ENCODE results near the gene ARRB1.
"Not testable (repeated sequence)": the region's sequence is repeated elsewhere in the genome, so short reads cannot be mapped to it uniquely, and the experiment has no call there.

Gene ARRB1

DNA sequence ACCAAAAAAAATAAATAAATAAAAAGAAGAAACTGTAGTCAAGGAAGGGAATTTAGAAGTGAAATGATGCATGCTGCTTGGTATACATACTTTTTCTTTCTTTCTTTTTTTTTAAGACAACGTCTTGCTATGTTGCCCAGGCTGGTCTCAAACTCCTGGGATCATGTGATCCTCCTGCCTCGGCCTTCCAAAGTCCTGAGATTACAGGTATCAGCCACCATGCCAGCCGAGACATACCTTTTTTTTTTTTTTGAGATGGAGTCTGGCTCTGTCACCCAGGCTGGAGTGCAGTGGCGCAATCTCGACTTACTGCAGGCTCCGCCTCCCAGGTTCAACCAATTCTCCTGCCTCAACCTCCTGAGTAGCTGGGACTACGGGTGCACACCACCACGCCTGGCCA lies 21.7 kb upstream of the ARRB1 start:
- in situ Hi-C loops (cut with HindIII; ENCODE audit: low sequenced_read_pairs), result no loop called here

DNA sequence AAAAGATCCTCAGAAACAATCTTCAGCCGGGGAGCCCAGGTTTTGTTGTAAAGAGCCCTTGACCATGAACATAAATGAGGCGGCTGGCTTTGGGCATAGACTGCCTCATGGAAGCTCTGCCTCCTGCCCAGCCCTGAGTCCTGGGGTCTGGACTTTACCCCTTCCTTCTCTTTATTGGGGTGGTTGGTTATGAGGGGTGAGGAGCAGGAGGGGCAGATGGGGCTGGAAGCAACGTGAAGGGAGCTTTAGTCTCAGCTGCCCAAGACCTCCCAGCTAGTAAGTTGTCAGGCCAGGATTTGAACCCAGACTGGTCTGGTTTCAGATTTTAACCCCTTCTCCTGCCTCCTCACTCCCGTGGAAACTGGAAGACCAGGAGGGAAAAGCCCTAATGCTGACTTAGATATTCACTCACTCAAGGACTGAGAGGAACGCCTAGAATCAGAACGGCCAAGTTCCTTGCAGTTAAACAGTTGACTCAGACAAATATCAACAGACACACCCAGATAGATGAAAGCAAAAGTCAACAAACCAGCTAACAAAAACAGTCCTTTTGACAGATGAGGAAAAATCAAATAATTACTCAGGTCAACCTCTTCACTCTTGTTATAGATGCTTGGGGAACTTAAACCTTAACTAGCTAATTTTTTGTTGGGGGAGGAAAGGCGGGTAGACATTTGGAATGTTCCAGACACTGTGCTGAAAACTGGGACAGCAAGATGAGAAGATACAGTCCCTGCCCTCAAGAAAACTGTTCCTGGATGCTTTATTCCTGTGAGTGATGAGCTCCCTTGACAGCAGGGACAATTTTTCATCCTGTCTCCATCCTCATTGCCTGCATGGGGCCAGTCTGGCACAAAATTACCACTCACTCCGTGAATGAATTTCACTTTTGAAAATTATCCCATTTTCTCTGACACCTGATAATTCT lies 20.8 kb upstream of the ARRB1 start:
- in situ Hi-C loops (cut with HindIII; ENCODE audit: low sequenced_read_pairs), result no loop called here

DNA sequence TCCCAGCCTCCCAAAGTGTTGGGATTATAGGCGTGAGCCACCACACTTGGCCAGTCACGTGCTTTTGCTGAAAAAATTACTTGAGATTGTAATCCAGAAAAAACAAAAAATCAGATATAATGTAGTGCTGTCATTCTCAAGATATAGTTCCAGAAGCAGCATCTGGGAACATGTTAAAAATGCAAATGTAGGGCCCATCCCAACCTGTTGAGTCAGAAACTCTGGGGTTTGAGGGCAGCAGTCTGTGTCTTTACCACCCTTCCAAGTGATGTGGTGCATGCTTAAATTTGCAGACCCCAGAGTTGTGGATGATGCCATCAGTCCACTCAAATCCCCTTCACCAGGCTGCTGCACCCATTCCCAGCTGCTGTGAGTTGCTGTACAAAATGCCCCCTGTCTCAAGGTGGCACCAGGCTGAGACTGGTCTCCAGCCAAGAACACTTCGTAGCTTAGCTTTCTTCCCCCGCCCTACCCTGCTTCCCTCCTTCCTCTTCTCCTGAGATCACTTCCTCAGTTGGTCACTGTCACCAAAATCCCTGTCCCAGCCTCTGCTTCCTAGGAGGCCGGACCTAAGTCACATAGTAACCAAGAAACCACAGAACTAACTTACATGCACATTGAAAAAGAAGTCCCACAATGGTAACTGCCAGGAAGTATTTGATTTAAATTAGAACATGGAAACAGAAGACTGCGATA lies 18.2 kb upstream of the ARRB1 start:
- in situ Hi-C loops (cut with HindIII; ENCODE audit: low sequenced_read_pairs), result no loop called here

DNA sequence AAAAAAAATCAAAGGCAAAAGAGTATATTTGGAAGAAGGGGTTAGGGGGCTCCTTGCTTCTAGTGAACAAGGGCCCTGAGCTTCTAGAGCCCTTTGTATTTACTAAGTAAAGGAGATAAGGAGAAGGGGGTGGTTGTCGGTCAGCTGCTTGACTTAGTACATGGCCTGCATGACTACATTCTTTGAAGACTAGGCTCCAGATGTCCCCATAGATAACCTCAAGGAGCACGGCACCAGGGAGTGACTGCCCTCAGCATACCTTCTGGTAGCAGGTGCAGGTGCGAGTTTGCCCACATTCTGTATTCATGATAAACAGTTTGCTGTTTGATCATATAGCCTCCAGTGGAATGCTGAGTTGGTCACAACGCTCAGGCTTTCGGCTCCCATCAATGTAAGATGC lies 15.4 kb upstream of the ARRB1 start:
- in situ Hi-C loops (cut with HindIII; ENCODE audit: low sequenced_read_pairs), result not testable (repeated sequence)

DNA sequence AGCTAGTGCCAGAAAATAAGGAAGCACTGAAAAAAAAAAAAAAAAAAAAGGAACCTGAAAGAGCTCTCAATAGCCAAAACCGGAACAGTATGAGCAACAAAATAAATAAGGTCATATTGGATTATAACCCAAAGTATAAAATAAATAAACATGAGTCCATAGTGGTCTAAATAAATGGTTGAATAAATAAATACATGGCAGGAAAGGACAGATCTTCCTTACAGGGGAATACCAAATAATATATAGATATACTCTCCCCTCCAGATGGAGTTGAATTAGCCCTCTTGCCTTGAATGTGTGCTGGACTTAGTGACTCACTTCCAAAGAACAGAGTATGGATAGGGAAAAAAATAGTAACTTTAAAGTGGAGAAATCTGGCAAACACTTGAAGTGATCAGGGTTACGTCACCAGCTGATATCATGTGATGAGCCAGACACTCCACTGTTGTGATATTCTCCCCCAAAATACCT lies 14.3 kb upstream of the ARRB1 start:
- in situ Hi-C loops (cut with HindIII; ENCODE audit: low sequenced_read_pairs), result no loop called here

DNA sequence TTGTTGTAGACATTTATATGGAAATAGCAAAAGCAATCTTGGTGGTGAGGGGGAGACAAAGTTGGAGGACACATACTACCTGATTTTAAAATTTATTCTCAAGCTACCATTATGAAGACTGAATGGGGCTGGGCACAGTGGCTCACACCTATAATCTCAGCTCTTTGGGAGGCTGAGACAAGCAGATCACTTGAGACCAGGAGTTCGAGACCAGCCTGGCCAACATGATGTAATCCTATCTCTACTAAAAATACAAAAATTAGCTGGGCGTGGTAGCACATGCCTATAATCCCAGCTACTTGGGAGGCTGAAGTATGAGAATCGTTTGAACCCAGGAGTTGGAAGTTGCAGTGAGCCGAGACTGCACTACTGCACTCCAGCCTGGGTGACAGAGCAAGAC lies 10.8 kb upstream of the ARRB1 start:
- in situ Hi-C loops (cut with HindIII; ENCODE audit: low sequenced_read_pairs), result not testable (repeated sequence)

DNA sequence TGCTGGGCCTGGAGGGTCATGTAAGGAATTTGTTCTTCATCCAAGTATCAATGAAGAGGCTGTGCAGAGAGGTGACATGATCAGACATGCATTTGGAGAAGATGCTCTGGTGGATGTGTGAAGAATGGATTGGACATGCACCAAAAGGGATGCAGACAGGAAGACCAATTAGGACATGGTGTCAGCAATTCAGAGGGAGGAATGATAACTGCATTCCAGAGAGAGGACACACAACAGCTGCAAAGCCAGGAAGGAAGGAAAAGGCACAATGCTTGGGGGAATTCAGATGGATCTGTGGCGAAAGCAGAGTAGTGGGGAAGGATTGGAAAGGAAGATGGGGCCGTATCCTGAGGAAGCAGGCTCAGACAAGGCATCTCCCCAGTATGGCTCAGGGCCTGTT lies 5.2 kb upstream of the ARRB1 start:
- in situ Hi-C loops (cut with HindIII; ENCODE audit: low sequenced_read_pairs), result no loop called here

DNA sequence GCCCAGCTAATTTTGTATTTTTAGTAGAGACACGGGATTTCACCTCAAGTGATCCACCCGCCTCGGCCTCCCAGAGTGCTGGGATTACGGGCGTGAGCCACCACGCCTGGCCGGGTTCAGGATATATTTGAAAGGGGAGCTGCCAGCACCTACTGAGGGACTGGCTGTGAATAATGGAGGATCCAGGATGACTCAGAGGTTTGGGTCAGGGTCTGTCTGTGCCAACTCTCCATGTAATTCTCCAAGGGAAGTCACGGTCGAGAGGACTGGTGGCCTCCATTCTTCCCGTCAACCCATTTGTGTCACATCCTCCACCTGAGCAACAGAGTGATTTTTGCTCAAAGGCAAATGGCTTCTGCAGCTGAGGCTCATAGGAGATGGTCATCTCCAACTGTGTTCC lies 3.6 kb upstream of the ARRB1 start:
- in situ Hi-C loops (cut with HindIII; ENCODE audit: low sequenced_read_pairs), result no loop called here

DNA sequence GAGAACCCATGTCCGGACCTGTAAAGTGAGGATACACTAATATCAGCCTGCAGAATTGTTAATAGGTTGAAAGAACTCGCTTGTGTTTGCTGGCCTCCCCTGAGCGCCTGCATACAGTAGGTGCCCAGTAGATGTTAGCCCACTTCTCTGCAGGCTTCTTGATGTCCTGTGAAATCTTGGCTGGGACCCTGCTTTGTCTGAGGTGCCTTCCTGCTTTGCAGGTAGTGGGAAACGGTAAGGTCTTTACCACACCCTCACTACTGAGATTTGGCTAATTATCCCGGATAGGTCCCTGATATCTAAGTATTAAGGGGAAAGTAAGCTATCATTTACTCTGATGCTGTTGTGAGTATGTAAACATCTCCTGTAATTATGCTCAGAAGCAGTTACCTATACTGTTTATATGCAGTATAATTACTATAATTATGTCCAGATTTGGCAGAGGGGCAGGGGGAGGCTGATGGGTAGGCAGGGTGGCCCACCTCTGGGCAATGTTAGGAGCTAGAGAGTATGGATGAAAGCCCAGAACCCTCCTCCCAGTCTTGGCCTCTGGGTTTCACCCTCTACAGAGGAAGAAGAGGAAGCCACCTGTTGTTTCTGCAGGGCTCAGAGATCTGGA lies 1.2 kb upstream of the ARRB1 start:
- in situ Hi-C loops (cut with HindIII; ENCODE audit: low sequenced_read_pairs), result no loop called here

DNA sequence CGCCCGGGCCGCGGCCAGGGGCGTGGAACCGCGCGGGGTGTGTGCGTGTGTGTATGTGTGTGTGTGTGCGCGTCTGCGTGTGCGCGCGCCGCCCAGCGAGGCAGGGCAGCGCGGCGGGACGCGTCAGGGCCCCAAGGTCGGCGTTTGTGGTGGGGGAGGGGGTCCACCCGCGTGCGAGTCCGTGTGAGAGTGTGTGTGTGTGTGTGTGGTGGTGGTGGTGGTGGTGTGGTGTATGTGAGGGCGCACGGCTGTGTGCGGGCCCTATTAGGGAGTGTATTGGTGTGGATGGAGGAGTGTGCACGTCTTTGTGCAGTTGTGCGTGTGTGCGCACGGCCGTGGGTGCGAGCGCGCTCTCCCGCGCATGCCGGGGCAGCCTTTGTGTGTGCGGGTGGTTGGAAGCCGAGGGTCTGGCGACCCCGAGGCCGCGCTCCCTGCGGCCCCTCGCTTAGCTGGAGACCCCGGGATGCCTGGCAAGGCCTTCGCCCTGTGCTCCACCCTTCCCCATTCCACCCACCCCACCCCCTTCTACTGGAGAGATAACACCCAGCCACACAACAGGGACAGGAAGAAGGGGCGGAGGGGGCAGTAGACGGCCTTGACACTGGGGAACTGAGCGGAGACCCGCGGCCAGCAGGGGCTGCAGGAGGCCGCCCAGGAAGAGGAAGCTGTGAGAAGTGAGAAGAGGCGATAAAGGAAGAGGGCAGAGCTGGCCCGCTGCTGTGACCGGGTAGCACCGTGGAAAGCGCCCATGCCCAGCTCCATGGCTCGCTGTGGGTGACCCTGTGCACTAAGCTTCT lies 528 bp upstream of the ARRB1 start:
- in situ Hi-C loops (cut with HindIII; ENCODE audit: low sequenced_read_pairs), result no loop called here

DNA sequence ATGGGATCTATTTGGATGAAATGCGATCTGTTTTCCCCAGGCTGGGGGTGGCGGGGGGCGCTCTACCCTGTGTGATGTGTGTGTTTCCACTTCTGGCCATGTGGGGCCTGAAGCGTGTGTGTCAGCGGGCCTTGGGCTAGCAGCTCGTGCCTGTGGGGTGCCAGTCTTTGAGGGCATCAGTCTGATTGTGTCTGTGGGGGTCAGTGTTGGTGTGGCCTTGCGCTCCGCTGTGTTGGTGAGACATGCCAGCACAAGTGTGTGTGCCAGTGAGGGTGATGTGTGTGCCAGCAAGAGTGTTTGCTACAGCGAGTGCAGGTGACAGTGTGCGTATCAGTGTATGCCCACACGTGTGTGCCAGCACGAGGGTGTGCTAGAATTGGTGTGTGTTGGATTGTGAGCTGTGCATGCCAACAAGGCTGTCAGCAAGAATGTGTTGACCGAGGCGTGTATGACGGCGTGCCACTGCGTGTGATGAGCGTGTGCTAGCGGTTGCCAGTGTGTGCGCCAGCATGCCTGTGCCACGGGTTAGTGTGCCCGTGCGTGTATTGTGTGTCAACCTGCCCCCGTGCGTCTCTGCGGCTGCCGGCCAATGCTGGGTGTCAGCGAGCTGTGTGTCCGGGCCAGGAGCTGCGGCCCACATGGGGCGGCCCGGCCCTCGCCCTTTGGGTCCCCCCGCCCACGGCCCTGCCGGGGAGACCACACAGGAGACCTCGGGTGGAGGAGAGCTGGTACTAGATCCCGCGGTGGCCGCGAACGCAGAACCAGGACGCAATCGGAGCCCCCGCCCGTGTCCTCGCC lies 519 bp downstream of the ARRB1 start:
- in situ Hi-C loops (cut with HindIII; ENCODE audit: low sequenced_read_pairs), result no loop called here

DNA sequence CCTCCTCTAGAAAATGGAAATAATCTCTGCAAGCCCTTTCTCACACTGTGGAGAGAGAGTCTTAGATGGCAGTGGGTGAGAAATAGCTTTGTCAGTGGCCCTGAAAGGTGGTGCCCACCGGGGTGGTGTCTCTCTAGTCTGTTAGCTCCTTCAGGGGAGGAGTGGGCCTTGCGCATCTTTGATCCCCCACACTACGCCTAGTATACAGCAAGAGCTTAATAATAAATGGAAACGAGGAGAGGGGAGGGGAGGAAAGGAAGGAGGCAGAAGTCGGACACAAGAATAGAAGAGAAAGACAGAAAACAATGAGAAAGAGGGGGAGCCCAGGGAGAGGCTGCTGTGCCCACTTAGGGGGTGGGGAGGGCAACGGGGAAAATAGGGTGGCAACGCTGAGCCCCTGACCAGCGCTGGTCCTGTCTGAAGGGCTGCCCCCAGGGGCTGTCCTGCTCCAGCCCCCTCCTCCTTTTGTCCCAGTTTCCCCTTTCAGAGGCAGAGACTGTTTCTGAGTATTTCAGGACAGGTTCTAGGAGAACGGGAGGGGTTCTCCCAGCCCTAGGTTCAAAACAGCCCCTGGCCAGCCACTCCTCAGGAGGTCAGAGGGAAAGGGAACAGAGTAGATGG lies 1.2 kb downstream of the ARRB1 start:
- in situ Hi-C loops (cut with HindIII; ENCODE audit: low sequenced_read_pairs), result no loop called here

DNA sequence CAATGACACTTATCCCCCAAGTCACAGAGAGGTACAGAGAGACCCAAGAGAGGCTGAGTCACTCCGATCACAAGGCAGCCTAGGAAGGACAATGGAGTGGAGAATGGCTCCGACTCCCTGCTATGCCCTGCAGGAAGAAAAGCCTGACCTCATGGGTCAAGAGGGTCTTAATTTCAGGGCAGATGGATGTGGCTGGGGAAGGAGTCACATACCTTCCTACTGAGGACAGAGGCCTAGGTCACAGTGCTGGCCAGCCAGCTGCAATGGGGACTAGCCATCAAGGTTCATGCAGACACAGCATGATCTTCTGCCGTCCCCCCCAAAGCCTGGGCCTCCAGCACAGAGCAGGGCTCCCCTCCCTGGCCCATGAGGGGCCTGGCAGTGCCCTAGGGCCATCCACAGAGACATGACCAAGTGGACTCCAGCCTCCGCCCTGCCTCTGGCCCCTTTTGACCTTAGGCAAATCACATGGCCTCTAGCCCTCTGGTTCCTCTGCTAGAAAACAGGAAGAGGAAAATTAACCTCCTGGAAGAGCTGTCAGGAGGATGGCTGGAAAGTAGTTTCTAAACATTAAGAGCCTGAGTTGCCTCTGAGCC lies 1.8 kb downstream of the ARRB1 start:
- in situ Hi-C loops (cut with HindIII; ENCODE audit: low sequenced_read_pairs), result no loop called here

DNA sequence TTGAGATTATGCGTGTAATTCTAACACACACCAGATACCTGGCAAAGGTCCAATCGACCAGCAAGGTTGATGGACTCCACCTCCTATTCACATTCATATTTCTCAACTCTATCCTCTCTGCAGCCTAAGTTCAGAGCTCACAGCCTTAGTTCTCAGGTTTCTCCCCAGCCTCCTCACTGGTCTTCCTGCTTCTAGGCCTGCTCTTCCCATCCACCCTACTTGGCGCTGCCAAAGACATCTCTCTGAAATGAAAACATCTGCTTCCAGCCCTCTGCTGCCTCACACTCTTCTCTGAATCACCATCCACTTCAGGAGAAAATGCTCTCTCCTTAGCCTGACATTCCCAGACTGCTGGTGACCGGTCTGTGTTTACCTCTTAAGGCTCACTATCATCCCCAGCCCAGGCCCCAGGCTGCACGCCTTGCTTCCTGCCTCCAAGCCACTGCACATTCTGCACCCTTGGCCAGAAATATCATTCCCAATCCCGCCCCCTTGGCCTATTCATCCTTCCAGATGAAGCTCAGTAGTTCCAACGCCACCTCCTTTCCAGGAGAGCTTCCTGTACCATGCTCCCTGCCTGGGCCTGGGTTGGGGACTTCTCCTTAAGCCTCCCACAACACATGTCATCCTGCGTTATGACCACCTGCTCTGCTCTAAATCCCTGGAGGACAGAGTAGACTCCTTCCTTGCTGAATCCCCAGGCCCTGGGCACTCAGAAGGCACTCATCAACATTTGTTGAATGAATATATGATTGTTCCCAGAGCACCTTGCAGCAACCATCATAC lies 3.5 kb downstream of the ARRB1 start:
- in situ Hi-C loops (cut with HindIII; ENCODE audit: low sequenced_read_pairs), result no loop called here

DNA sequence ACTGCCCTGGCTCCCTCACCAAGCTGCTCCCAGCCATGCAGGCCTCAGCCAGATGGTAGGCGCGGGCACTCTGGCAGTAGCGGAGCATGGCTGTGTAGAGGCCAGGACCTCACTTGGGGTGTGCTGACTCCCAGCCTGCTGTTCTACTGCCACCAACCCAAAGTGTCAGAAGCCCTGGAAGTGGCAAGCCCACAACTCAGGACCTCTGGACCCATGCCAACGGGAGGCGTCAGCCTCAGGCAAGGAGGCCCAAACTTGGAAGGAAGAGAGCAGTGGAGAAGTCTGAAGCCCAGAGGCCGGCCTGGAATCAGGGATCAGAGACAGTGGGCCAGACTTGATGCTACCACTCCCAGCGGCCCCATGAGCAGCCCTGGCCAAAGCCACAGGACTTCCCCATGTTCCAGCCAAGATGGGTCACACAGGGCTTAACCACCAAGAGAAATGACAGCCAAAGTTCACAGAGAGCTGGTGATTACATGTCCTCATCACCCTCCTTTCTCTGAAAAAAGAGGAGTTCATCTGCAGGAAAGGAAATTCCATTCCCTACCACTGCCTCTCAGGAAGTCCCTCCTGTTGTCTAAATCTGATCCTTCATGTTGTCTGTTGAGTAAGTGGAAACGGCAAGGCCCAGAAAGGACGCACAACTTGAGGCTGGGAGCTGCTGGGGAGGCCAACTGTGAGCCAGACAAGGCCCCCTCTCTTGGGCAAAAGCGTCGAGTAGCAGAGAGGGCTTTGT lies 4.4 kb downstream of the ARRB1 start:
- in situ Hi-C loops (cut with HindIII; ENCODE audit: low sequenced_read_pairs), result no loop called here

DNA sequence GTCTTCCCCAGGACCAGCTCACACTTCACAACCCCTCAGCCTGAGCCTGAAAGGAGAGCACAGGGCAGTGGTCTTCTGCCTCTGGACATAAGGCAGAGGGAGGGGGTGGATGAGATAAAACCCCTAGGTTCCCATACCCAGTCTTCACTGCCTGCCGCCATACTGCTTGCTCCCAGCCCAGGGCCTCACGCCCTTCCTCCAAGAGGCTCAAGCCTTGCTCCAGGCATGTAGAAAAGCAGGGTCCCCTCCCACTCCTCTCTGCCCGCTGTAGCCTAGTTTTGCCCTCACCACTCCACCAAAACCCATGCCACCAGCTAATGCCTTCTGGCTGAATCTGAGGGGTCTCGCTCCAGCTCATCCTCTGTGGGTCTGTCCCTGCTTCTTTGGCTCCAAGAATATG lies 5.2 kb downstream of the ARRB1 start:
- in situ Hi-C loops (cut with HindIII; ENCODE audit: low sequenced_read_pairs), result no loop called here

DNA sequence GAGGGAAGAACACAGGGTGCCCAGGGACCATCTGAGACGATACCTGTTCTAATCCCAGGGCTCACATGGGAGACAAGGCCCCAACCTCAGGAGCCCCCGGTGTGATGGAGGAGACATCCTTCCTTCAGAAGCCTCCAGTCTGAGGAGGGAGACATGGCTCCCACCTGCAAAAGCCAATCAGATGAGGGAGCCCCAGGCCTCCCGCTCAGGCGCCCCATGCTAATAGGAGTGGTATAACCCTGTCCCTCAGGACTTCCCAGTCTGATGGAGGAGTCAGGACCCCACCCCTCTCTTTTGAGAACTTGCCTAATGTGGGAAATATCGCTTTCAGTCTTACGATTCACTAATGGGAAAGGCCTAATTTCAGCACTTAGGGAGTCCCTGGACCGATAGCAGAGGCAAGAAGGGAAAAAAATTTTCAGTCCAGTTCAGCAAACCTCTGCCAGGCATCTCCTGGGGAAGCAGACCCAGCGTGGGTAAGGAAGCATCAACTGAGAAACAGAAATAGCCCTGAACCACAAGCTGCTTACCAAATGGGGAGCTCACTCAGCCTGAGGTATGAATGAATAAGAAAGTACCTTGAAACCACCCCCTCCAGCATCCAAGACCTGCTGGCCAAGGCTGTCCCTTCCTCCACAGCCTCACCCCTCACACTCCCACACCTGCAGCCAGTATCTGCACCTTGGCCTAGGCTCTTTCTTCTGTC lies 5.9 kb downstream of the ARRB1 start:
- in situ Hi-C loops (cut with HindIII; ENCODE audit: low sequenced_read_pairs), result no loop called here

Measured in DLD1 (cell line).